ENCODE measurements around the gene TRIM7.
"Not testable (repeated sequence)": the region's sequence is repeated elsewhere in the genome, so short reads cannot be mapped to it uniquely, and the experiment has no call there.

The TRIM7 gene

DNA sequence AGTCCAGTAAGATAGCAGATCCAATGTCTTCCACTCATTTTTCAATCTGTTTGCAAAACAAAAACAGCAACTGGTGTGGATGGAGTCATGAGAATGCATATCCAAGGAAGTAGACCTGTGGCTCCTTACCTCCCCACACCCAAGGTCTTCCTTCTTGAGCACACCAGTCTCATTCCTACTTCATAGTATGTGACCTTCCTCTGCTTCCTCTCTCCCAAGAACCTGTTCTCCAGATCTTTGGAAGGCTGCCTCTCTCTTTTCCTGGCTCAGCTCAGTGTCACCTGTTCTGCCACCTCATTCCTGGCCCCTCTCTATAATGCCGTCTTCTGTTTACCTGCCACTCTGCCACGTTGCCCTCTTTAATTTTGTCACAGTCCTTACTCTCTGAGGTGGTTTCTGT is 7.9 kb upstream of the TRIM7 start:
- DNase-seq (ENCODE audit: low spot score), result no peak

DNA sequence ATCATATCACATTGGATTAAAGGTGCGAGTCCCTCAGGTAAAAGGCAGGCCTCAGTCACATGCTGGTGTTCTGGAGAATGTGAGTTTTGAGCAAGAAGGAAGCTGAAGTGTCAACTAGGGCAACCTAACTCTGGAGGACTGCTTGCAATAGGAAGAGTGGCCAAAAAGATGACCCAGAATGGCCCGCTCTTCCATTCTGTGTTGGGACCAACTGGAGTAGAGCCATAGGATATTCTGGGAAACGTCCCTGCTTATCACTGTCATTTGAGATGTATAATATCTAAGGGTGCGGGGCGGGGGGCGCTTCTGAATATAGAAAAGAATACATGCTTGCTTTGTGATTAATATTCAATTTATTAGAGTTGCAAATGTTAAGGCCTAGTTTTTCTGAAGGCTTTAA is 7.1 kb upstream of the TRIM7 start:
- no peak for DNase-seq (ENCODE audit: low spot score)

- no peak for DNase-seq (ENCODE audit: low spot score)
Measured at GRCh38 chr5:181211208-181211607, 6.2 kb upstream of the TRIM7 start.

DNA sequence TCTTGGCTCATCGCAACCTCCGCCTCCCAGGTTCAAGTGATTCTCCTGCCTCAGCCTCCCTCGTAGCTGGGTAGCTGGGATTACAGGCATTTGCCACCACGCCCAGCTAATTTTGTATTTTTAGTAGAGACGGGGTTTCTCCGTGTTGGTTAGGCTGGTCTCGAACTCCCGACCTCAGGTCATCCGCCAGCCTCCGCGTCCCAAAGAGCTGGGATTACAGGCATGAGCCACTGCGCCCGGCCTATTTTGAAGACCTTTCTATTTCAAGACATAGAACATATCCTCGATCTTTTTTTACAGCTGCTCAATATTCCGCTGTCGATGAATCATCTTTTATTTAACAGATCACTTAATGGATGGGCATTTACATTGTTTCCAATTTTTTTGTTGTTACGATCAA is 5.7 kb upstream of the TRIM7 start:
- not testable (repeated sequence) for DNase-seq (ENCODE audit: low spot score)

DNA sequence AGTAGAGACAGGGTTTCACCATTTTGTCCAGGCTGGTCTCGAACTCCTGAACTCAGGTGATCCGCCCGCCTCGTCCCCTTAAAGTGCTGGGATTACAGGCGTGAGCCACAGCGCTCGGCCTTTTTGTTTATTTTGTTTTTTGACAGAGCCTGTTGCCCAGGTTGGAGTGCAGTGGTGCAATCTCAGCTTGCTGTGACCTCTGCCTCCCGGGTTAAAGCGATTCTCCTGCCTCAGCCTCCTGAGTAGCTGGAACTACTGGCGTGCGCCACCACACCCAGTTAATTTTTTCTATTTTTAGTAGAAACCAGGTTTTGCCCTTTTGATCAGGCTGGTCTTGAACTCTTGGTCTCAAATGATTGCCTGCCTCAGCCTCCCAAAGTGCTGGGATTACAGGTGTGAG is 5.2 kb upstream of the TRIM7 start:
- DNase-seq (ENCODE audit: low spot score), result not testable (repeated sequence)

DNA sequence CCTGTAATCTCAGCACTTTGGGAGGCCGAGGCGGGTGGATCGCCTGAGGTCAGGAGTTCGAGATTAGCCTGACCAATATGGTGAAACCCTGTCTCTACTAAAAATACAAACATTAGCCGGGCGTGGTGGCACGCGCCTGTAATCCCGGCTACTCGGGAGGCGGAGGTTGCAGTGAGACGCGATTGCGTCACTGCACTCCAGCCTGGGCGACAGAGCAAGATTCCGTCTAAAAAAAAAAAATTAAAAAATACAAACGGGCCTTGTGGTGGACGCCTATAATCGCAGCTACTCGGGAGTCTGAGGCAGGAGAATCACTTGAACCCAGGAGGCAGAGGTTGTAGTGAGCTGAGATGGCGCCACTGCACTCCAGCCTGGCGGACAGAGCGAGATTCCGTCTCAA is 4.0 kb upstream of the TRIM7 start:
- not testable (repeated sequence) for DNase-seq (ENCODE audit: low spot score)

GRCh38 chr5:181207960-181208253 is 2.9 kb upstream of the TRIM7 start:
- DNase-seq (ENCODE audit: low spot score), result no peak

DNA sequence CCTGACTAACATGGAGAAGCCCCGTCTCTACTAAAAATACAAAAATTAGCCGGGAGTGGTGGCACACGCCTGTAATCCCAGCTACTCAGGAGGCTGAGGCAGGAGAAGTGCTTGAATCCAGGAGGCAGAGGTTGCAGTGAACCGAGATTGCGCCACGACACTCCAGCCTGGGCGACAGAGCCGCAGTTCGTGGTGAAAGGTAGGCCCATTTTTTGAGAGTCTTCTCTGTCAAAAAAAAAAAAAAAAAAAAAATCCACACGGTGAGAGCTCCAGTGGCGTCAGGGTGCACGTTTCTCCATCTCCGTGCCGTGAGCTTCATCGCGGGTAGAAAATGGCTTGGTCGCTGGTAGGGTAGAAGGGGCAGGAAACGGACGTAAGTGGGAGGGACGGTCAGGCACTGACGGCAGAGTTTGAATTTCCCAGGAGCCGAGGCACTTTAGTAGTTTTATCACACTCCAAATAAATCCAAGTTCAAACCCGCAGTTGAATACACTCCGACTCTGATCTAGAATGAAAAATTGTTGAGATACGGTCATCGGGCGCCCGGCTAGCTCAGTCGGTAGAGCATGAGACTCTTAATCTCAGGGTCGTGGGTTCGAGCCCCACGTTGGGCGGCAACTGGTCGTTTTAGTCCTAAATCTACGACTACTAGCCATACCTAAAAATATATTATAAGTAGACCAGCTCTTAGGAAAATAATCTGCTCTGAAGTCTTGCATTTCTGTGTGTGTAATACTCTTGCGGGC is 2.4 kb upstream of the TRIM7 start:
- DNase-seq (ENCODE audit: low spot score), result peak; percentile 94

- peak; percentile 58 for DNase-seq (ENCODE audit: low spot score)
Measured at GRCh38 chr5:181205761-181206649, 1.0 kb upstream of the TRIM7 start.

- peak; percentile 60 for DNase-seq (ENCODE audit: low spot score)
Measured at GRCh38 chr5:181204113-181204825, 727 bp downstream of the TRIM7 start.

GRCh38 chr5:181203777-181204112 is 1.3 kb downstream of the TRIM7 start:
- DNase-seq (ENCODE audit: low spot score), result peak; percentile 54

DNA sequence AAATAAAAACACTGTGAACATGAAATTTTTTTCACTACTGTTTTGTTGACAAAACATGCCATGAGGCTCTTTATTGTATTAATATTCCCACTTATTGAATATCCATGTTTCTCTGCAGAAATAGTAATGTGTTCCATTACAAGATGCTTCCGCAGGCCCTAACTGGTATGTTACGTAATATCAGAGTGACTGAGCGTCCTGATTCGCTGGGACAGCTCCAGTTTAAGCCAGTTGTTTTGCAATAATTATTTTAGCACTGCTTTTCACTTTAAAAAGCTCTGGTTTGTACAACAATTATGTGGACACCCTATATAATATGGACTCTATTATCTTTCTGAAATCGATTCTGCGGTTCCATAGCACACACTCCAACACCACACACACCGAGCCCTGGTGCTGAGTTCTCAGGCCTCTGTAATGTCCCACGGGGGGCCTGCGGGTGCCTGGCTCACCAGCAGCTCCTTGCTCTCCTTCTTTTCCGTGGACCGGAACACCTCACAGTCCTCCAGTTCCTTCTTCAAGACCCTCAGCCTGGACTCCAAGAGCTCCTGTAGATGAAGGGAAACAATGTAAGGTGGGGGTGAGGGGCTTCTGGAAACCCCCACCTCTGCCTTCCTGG is 1.8 kb downstream of the TRIM7 start:
- DNase-seq (ENCODE audit: low spot score), result no peak

DNA sequence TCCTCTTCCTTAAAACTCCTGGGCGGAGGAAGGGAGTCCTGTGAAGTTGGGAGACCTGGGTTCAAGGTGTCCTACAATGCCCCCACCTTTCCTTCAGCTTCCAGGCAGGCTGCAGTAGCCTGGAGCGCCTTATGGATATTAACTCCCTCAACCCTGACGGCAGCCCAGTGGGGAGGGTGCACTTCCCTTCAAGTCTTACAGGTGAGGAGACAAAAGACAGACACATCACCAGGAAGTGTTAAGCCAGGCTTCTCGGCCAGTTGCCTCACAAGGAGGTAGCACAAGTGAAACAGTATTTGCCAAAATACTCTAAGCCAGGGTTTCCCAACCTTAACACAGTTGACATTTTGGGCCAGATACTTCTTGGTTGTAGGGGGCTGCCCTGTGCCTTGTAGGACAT is 4.2 kb downstream of the TRIM7 start:
- no peak for DNase-seq (ENCODE audit: low spot score)

GRCh38 chr5:181199881-181200638 is 4.9 kb downstream of the TRIM7 start:
- DNase-seq (ENCODE audit: low spot score), result no peak

GRCh38 chr5:181198905-181199519 is 6.0 kb downstream of the TRIM7 start:
- DNase-seq (ENCODE audit: low spot score), result no peak

DNA sequence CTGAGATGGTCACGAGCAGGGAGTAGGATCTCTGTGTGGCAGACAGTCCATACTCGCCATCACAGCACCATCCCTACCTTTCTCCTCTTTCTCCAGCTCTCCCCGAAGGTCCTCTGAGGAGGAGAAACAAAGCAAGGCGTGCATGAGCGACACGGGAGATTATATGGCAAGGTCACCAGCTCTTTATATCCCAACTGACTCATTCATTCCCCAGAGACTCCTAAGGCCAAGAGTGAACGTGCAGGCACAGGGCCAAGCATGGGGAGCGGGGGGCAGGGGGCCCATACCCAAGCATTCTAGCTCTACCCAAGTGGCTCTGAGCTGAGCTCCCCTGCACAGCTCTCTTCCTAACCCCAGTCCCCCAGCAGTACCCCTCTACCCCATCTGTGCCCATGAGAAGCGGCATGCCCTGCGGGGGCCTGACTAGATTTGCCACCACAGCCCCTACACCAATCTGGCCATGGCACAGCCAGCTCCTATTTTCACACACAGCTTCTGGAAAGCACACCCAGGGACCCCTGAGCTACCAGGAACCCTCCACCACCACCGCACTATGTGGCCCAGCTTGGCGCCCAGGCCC is 6.8 kb downstream of the TRIM7 start:
- DNase-seq (ENCODE audit: low spot score), result no peak

DNA sequence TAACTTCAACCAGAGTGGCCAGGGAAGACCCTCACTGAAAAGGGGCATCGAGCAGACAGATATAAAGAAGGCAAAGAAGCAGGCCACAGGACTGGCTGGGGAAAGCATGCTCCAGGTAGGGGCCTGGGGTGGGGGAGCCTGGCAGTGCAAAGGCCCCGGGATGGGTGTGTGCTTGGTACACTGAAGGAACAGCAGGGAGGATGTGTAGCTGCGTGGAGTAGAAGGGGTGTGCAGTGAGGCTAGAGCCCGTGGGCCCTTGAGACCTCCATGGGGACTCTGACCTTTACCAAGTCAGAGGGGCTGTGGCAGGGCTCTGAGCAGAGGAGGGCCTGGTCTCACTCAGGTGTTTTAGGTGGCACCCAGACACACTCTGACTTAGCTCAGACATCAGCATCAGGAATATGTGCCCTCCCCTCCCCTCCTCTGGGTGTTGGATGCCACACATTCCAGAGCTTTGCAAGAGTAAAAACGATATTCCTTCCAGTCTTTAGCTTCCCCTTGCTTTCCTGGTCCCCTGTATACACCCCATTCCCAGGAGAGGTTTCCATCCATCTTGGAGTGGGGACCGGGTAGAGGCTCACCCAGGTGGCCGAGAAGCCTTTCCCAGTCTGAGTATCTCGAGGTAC is 7.6 kb downstream of the TRIM7 start:
- DNase-seq (ENCODE audit: low spot score), result no peak

DNA sequence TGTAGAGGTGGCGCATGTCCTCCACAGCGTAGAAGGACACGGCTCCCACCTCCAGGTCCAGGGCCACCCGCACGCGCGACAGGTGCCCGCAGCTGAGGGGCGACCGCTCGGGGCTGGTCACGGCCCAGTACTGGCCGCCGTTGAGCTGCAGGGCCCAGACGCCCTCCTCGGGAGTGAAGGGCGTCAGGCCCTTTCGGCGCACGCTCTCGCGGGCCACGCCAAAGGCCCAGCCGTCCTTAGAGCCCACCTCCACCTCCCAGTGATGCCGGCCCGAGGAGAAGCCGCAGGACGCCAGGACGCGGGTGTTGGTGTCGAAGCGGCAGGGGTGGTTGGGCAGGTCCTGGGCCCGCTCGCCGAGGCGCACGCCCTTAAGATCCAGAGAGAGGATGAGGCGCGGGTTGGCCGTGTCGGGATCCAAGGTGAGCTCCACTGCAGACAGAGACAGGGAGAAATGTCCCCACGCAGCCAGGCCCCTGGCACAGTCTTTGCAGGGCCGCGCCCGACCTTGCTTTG is 9.7 kb downstream of the TRIM7 start:
- DNase-seq (ENCODE audit: low spot score), result no peak

- DNase-seq (ENCODE audit: low spot score), result no peak
Measured at GRCh38 chr5:181194489-181195248, 10.3 kb downstream of the TRIM7 start.

DNA sequence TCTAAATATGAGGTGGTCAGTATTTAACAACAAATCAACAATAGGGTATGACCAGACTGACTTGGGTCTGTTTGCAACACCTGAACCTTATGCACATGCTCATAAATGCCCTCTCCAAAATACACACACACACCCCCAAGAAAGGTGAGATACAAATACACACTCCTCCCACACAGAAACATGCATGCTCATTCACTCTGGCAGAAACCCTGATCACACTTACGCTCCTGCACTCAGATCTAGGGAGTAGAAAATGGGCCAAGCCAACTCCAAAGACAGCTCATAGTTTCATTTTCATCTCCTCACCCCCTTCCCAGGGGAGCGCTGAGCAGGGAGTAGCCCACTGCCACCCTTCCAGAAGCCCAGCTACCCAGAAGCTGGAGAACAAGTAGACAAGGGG is 11.3 kb downstream of the TRIM7 start:
- DNase-seq (ENCODE audit: low spot score), result no peak

Measured in SW480 (cell line).